ENCODE data around the gene FBXW8.

The FBXW8 gene

DNA sequence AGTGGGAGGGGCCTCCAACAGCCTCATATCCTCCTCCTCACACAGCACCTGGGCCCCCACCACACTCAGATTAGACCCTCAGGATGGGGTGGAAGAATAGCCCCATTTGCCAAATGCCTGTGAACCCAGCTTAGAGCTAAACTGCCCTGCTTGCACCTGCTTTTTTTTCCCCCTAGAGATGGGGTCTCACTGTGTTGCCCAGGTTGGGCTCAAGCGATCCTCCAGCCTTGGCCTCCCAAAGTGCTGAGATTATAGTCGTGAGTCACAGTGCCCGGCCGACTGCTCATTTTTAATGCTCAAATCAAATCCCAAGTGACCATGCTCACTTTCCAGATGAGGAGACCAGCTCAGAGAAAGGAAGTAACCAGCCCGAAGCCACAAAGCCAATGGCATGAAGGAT is 161.4 kb downstream of the FBXW8 start:
- FAIRE-seq (no peak), DNase-seq (ENCODE audit: insufficient read length, low spot score) (no peak)
- no peak for TF ChIP-seq POU2F2 (IDR thresholded peaks at IDR 0.05; ENCODE audit: low read depth, low read length)
- TF ChIP-seq TAF1 (IDR thresholded peaks at IDR 0.05; ENCODE audit: low read depth, low read length): no peak
- no peak for TF ChIP-seq PAX5 (IDR thresholded peaks at IDR 0.05; ENCODE audit: insufficient read depth, low read length, severe bottlenecking)
- no peak for TF ChIP-seq POLR2A (IDR thresholded peaks at IDR 0.05; ENCODE audit: low read depth, low read length)
- TF ChIP-seq POLR2AphosphoS5 (IDR thresholded peaks at IDR 0.05; ENCODE audit: low read depth, low read length): no peak
- TF ChIP-seq SPI1 (IDR thresholded peaks at IDR 0.05; ENCODE audit: low read depth, low read length): no peak

DNA sequence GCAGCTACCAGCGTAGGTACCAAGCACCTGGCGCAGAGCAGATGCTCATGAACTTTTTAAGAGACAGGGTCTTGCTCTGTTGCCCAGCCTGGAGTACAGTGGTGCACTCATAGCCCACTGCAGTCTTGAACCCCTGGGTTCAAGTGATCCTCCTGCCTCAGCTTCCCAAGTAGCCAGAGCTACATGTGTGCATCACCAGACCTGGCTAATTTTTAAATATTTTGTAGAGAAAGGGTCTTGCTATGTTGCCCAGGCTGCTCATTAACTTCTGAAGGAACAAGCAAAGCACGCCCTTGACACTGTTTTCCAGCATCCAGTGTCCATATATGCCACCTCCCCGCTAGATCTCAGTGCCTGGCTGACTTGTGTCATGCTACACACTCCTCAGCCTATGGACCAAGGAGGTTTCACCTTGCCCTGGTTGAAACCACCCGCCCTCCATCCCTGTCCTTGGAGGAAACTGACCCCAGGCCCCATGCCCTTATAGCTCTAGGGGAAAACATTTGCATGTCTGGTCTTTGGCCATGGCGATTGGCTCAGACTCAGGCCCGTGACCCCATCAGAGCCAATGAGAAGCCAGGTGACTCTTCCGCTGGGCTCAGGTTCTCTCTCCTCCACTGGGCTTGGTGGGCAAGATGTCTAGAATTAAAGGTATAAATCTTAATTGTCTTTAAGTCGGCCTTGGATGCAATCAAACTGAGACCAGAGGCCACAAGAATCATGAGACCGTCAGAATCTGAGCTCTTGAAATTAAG is 162.2 kb downstream of the FBXW8 start:
- FAIRE-seq (no peak), DNase-seq (ENCODE audit: insufficient read length, low spot score) (no peak)
- TF ChIP-seq SPI1 (IDR thresholded peaks at IDR 0.05; ENCODE audit: low read depth, low read length) (no peak), PAX5 (IDR thresholded peaks at IDR 0.05; ENCODE audit: insufficient read depth, low read length, severe bottlenecking) (no peak), POU2F2 (IDR thresholded peaks at IDR 0.05; ENCODE audit: low read depth, low read length) (no peak), POLR2AphosphoS5 (IDR thresholded peaks at IDR 0.05; ENCODE audit: low read depth, low read length) (no peak)

DNA sequence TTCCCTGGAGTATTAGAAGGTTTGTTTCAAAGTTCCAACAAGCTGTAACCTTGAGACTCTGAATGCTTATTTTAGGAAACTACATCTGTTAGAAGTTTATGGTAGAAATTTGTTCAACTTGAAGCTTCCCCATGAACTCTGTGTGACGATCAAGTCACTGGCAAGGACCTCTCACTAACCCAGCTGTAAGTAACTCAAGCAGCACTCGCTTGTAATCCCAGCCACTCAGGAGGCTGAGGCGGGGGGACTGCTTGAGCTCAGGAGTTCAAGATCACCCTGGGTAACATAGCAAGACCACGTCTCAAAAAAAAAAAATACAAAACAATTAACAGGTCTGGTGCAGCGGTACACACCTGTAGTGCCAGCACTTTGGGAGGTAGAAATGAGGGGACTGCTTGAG is 162.9 kb downstream of the FBXW8 start:
- no peak for TF ChIP-seq PAX5 (IDR thresholded peaks at IDR 0.05; ENCODE audit: insufficient read depth, low read length, severe bottlenecking)
- no peak for TF ChIP-seq POLR2AphosphoS5 (IDR thresholded peaks at IDR 0.05; ENCODE audit: low read depth, low read length)
- no peak for TF ChIP-seq TAF1 (IDR thresholded peaks at IDR 0.05; ENCODE audit: low read depth, low read length)
- DNase-seq (ENCODE audit: insufficient read length, low spot score): no peak
- no peak for FAIRE-seq

DNA sequence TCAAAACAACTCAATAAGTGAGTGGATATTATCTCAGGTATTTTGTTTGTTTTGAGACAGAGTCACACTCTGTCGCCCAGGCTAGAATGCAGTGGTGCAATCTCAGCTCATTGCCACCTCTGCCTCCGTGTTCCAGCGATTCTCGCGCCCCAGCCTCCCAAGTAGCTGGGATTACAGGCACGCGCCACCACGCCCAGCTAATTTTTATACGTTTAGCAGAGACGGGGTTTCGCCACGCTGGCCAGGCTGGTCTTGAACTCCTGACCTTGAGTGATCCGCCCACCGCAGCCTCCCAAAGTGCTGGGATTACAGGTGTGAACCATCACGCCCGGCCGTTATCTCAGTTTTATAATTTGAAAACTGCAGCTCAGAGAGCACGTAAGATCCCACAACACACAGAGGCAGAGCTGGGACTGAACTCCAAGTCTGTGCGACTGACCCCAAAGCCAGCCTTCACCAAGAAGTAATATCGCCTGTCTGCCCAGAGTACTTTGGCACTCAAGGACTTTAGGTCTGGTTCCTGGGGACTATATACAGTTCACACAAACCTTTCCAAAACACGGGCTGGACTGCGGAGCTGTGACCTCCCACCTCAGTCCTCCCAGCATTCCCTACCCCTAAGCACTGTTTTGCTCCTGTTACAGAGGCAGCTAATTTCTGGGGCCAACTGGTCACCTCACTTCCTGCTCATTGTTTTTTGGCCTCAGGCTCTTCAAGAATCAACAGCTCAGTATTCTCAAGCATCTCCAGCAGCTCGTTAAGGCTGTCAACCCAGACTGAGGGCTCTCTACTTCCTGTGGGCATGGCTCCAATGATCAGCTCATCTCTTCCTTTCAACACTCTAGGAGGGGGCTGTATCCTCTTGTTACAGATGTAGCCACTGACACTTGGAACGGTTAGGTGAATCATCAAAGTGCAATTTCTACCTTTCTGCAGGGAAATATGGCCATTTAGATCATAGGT is 165.9 kb downstream of the FBXW8 start:
- DNase-seq (ENCODE audit: insufficient read length, low spot score): no peak

DNA sequence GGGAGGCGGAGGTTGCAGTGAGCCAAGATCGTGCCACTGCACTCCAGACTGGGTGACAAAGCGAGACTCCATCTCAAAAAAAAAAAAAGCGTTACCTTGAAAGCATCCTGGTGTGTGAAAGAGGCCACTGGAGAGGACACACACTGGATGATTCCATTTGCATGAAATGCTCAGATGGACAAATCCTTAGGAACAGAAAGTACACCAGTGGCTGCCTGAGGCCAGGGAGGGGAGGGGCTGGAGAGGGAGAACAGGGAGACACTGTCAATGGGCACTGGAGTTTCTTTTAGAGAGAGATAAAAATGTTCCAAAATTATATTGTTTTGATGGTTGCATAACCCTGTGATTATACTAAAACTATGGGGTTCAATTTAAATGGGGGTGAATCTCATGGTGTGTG is 168.7 kb downstream of the FBXW8 start:
- TF ChIP-seq POLR2A (IDR thresholded peaks at IDR 0.05; ENCODE audit: low read depth, low read length) (no peak), POU2F2 (IDR thresholded peaks at IDR 0.05; ENCODE audit: low read depth, low read length) (no peak), SPI1 (IDR thresholded peaks at IDR 0.05; ENCODE audit: low read depth, low read length) (no peak), POLR2AphosphoS5 (IDR thresholded peaks at IDR 0.05; ENCODE audit: low read depth, low read length) (no peak), PAX5 (IDR thresholded peaks at IDR 0.05; ENCODE audit: insufficient read depth, low read length, severe bottlenecking) (no peak), TAF1 (IDR thresholded peaks at IDR 0.05; ENCODE audit: low read depth, low read length) (no peak)
- FAIRE-seq: no peak
- no peak for DNase-seq (ENCODE audit: insufficient read length, low spot score)

More for the DNA sequence above, 165.9 kb downstream of the FBXW8 start:
- TF ChIP-seq POU2F2 (IDR thresholded peaks at IDR 0.05; ENCODE audit: low read depth, low read length) (no peak), TAF1 (IDR thresholded peaks at IDR 0.05; ENCODE audit: low read depth, low read length) (no peak), POLR2A (IDR thresholded peaks at IDR 0.05; ENCODE audit: low read depth, low read length) (no peak), POLR2AphosphoS5 (IDR thresholded peaks at IDR 0.05; ENCODE audit: low read depth, low read length) (no peak), SPI1 (IDR thresholded peaks at IDR 0.05; ENCODE audit: low read depth, low read length) (no peak), PAX5 (IDR thresholded peaks at IDR 0.05; ENCODE audit: insufficient read depth, low read length, severe bottlenecking) (no peak)
- no peak for FAIRE-seq

DNA sequence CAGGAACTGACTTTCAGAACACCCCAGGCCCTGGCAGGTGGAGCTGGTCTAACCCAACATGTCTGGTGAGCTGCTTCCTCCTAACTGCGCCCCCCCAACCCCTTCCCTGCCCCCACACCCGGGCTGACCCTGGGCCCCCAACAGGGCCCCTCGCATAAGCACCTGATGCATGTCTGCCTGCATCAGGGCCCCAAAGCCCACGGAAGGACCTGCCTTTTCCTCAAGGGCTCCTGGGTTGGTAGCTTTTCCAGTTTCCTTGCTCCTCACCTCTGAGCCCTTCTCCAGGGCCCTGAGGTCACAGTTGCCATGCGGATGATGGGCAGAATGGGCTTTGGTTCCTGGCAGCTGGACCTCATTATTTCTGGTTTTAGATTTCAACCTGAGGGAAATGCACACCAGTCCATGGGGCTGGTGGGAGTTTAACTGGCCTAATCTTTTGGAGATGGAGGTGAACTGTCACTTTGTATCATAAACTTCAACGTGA is 170.0 kb downstream of the FBXW8 start:
- no peak for DNase-seq (ENCODE audit: insufficient read length, low spot score)
- no peak for TF ChIP-seq POU2F2 (IDR thresholded peaks at IDR 0.05; ENCODE audit: low read depth, low read length)
- no peak for TF ChIP-seq POLR2A (IDR thresholded peaks at IDR 0.05; ENCODE audit: low read depth, low read length)
- no peak for TF ChIP-seq PAX5 (IDR thresholded peaks at IDR 0.05; ENCODE audit: insufficient read depth, low read length, severe bottlenecking)
- TF ChIP-seq TAF1 (IDR thresholded peaks at IDR 0.05; ENCODE audit: low read depth, low read length): no peak
- no peak for TF ChIP-seq POLR2AphosphoS5 (IDR thresholded peaks at IDR 0.05; ENCODE audit: low read depth, low read length)
- no peak for TF ChIP-seq SPI1 (IDR thresholded peaks at IDR 0.05; ENCODE audit: low read depth, low read length)
- no peak for FAIRE-seq
